ENCODE results near the gene ZNF846.

- TF ChIP-seq POLR2A (IDR thresholded peaks at IDR 0.05) (no peak), EP300 (IDR thresholded peaks at IDR 0.05) (no peak), POLR2AphosphoS5 (IDR thresholded peaks at IDR 0.05) (no peak)
- TF ChIP-seq, protein P1, sequence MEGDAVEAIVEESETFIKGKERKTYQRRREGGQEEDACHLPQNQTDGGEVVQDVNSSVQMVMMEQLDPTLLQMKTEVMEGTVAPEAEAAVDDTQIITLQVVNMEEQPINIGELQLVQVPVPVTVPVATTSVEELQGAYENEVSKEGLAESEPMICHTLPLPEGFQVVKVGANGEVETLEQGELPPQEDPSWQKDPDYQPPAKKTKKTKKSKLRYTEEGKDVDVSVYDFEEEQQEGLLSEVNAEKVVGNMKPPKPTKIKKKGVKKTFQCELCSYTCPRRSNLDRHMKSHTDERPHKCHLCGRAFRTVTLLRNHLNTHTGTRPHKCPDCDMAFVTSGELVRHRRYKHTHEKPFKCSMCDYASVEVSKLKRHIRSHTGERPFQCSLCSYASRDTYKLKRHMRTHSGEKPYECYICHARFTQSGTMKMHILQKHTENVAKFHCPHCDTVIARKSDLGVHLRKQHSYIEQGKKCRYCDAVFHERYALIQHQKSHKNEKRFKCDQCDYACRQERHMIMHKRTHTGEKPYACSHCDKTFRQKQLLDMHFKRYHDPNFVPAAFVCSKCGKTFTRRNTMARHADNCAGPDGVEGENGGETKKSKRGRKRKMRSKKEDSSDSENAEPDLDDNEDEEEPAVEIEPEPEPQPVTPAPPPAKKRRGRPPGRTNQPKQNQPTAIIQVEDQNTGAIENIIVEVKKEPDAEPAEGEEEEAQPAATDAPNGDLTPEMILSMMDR (IDR thresholded peaks at IDR 0.05) = no peak
These were observed 38.3 kb upstream of the ZNF846 start for GRCh38 chr19:9806803-9807202.

Data from sigmoid colon (tissue), 4 donors.